HG03520 (cell line): ENCODE measurements around the gene ERICH6B.

ENCODE experiments used
- ATAC-seq: cut with Tn5 transposase; IDR thresholded peaks from one replicate; pipeline ENCODE4 v1.9.1; 2021; ENCODE audit warnings: mild to moderate bottlenecking, moderate library complexity; ENCODE audit not compliant: unreplicated experiment

ERICH6B gene

GRCh38 chr13:45545686-45546409 is 69.7 kb downstream of the ERICH6B start:
- no peak for ATAC-seq

- ATAC-seq = no peak
These were observed 71.0 kb downstream of the ERICH6B start for GRCh38 chr13:45544520-45544919.

- no peak for ATAC-seq
These were observed 72.7 kb downstream of the ERICH6B start for GRCh38 chr13:45542878-45543277.

GRCh38 chr13:45542391-45542790 is 73.1 kb downstream of the ERICH6B start:
- no peak for ATAC-seq

GRCh38 chr13:45541806-45542205 is 73.7 kb downstream of the ERICH6B start:
- no peak for ATAC-seq

DNA sequence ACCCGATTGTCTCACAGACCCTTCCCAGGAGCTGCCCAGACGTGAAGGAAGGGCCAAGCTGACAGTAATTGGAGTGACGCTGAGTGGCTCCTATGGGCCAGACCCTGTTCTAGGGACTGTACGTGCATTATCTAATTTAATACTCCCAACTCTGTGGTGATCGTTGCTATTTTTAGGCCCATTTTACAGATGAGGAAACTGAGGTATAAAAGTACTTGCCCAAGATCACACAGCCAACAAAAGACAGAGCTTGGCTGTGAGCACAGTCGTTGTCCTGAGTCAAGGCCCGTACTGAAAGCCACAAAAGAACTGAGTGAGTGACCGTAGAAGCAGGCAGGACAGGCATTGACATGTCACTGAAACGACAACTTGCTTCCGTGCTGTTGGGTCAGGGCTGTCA is 74.7 kb downstream of the ERICH6B start:
- no peak for ATAC-seq

GRCh38 chr13:45540195-45540594 is 75.3 kb downstream of the ERICH6B start:
- no peak for ATAC-seq

DNA sequence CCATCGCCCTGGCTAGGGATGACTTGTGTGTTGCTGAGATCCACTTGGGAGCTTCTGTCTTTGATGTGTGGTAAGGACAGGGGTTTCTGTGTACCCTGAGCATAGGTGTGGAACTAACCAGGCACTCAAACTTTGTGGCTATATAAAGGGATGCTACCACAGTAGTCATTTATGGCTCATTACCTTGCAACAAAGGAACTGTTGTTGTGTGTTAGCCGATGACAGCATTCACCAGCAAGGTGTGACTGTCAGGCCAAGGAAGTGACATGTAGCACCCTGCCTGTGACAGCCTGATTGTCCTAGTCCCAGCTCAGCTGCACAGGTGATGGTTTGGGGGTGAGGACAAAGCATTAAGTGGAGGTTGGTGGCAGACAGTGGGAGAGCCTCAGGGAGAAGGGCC is 77.2 kb downstream of the ERICH6B start:
- ATAC-seq = no peak

GRCh38 chr13:45537516-45537915 is 78.0 kb downstream of the ERICH6B start:
- no peak for ATAC-seq

DNA sequence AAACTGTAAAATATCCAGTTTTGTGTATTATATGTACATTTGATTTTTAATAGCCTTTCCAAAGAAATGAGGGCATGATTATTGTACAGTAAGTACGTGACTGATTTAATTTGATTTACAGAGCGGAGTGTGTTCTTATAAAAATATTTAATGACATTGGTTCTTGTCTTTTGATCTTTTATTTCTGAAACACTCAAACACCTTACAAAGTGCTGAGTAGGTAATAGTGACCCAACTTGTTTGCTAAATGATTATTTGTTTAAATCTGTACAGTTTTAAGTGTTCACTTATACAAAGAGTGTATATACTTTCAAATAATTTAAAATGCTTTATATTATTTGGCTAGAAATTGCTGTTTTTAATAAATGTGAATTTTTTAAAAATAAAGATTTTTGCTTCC is 79.3 kb downstream of the ERICH6B start:
- no peak for ATAC-seq

- ATAC-seq = no peak
These were observed 80.9 kb downstream of the ERICH6B start for GRCh38 chr13:45534604-45535003.

- ATAC-seq = no peak
These were observed 85.8 kb downstream of the ERICH6B start for GRCh38 chr13:45529758-45530157.

DNA sequence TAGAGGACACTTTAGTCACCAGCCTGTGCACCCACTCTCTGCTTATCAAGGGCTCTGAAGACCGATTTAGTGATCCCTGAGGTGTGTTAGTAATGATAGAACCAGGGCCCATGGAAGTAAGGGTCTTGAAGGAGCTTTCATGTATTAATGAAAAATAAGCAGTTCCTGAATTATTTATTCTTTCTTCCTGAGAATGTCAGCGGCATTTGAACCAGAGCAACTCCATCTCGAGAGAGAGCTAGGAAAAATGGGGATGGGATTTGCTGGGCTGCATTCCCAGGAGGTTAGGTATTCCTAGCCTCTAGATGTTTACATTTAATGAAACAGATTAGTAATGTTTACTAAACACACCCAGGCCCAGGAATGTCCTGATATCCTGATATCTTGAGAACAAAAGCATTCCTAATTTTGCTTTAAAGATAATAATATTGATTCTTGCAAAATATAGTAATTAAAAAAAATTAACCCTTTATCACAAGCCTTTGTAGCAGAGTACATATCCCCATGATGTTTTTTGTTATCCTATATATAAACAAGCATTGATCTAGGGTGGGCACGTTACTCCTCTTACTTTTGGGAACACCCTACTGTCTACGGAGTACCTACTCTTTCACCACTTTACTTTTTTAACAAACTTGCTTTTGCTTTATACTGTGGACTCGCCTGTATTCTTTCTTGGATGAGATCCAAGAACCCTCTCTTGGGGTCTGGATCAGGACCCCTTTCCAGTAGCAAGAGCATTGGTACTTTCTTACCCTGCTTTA is 87.7 kb downstream of the ERICH6B start:
- ATAC-seq = no peak

DNA sequence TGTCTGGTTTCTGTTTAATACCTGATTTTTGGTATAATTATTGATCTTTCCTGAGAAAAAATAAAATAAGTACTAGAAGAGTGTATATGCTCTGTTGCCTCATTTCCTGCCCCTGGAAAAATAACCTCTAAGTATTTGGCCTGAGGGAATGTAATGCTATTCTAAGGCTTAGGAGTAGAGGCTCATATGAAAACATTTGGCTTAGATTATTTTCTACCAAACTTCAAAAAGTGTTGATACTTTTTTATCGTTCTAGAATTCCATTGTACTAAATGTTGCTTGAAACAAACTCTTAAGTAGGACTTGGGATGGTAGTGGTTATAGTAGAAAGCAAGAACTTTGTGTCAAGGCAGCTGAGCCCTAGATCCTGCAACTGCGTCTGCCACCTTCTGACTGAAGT is 93.0 kb downstream of the ERICH6B start:
- no peak for ATAC-seq

DNA sequence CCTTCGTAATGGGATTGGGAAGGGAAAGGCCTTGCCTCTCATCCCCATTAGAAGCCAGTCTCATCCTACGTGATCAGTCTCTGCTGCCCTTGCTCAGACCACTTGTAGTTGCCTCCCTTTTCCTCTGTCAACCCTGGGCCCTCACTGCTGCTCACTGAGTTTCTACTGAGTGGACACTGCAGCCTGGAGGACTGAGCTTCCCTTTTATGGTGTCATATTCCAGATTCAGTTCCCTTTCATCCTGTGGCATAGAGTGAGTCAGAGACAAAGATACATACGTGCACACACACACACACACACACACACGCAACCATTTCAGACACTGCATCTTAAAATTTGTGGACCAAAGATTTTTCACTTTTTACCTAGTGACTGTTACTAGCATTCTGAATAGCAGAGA is 94.2 kb downstream of the ERICH6B start:
- no peak for ATAC-seq

- ATAC-seq = no peak
These were observed 96.0 kb downstream of the ERICH6B start for GRCh38 chr13:45519493-45519892.

GRCh38 chr13:45518525-45519245 is 96.9 kb downstream of the ERICH6B start:
- no peak for ATAC-seq

- ATAC-seq = no peak
These were observed 98.8 kb downstream of the ERICH6B start for GRCh38 chr13:45516757-45517156.

GRCh38 chr13:45512098-45512496 is 103.4 kb downstream of the ERICH6B start:
- ATAC-seq = no peak

- no peak for ATAC-seq
These were observed 104.0 kb downstream of the ERICH6B start for GRCh38 chr13:45511310-45512097.

DNA sequence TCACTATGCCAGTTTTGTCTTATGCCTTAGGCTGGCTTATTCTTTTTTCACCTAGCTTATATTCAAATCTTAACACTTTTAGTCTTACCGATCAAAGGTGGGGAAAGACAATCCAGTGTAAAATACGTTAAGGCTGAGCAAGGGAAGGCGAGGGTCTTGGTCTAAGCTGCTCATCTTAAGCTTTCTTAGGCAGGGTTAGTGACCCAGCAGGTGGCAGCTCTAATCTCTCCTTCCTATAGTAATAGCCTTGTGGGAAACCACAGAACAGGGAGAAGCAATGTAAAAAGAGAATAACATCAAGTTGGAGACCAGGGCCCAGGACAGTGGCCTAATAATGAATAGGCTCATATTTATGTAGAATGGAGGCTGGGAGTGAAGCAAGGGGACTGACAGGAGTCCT is 104.9 kb downstream of the ERICH6B start:
- ATAC-seq = no peak
